ENCODE data around the gene GPRC5D. TPM values are rescaled to one million over a fixed set of nuclear protein-coding genes. Genes with fewer than 3 reads are reported as not detected.

The GPRC5D gene
- polyA plus RNA-seq, 1 donor (not counting 4 experiments of a cell fraction or from before 2014, with no cell fraction given), result 0.08 TPM

- Histone ChIP-seq H3K9me3 (ENCODE audit: control insufficient read depth, low read depth, low read length) (no peaks in the 10 kb centered on the region), H3K27ac (ENCODE audit: control insufficient read depth, insufficient read depth, low read length) (no peak overlapping the region), H2AFZ (ENCODE audit: control insufficient read depth, low read length) (no peak overlapping the region), H3K79me2 (ENCODE audit: control insufficient read depth, insufficient read depth, low read length) (no peaks in the 10 kb centered on the region), H3K4me1 (ENCODE audit: control insufficient read depth, extremely low read depth, insufficient read depth, low read length) (no peaks in the 10 kb centered on the region), H3K9me1 (ENCODE audit: control insufficient read depth, extremely low read depth, insufficient read depth, low read length) (no peaks in the 10 kb centered on the region), H3K4me2 (ENCODE audit: control insufficient read depth, extremely low read depth, insufficient read depth, low read depth, low read length) (no peak overlapping the region), H3K36me3 (ENCODE audit: control insufficient read depth in 2 of 2, extremely low read depth in 1 of 2, insufficient read depth in 2 of 2, low read length in 2 of 2) (peaks cover 11 to 17% of the 10 kb centered on the region in 2 experiments), H4K20me1 (ENCODE audit: control insufficient read depth, extremely low read depth, insufficient read depth, low read length) (no peaks in the 10 kb centered on the region), H3K4me3 (ENCODE audit: control insufficient read depth in 2 of 3, extremely low read depth in 1 of 3, insufficient read depth in 2 of 3, low read depth in 1 of 3, low read length in 3 of 3) (no peak overlapping the region), H3K9ac (ENCODE audit: control insufficient read depth, extremely low read depth, insufficient read depth, low read length) (no peak overlapping the region), H3K27me3 (ENCODE audit: control insufficient read depth, extremely low read depth, insufficient read depth, low read length) (no peaks in the 10 kb centered on the region)
- FAIRE-seq (no peak), DNase-seq (ENCODE audit: low read depth, low spot score) (no peak)
- TF ChIP-seq, protein P1, sequence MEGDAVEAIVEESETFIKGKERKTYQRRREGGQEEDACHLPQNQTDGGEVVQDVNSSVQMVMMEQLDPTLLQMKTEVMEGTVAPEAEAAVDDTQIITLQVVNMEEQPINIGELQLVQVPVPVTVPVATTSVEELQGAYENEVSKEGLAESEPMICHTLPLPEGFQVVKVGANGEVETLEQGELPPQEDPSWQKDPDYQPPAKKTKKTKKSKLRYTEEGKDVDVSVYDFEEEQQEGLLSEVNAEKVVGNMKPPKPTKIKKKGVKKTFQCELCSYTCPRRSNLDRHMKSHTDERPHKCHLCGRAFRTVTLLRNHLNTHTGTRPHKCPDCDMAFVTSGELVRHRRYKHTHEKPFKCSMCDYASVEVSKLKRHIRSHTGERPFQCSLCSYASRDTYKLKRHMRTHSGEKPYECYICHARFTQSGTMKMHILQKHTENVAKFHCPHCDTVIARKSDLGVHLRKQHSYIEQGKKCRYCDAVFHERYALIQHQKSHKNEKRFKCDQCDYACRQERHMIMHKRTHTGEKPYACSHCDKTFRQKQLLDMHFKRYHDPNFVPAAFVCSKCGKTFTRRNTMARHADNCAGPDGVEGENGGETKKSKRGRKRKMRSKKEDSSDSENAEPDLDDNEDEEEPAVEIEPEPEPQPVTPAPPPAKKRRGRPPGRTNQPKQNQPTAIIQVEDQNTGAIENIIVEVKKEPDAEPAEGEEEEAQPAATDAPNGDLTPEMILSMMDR (optimal IDR thresholded peaks at IDR 0.05 in 1 of 3, IDR thresholded peaks at IDR 0.05 in 1 of 3, conservative IDR thresholded peaks at IDR 0.05 in 1 of 3; ENCODE audit: extremely low read depth in 1 of 3, insufficient read depth in 2 of 3, low read length in 3 of 3), result no peak
- dilution Hi-C loops (cut with MboI; ENCODE audit: extremely low pct_ligation_motif_present, low sequenced_read_pairs), result no loop called here
Observed at GRCh38 chr12:12987421-12987820, 35.5 kb upstream of the GPRC5D start.

GRCh38 chr12:12986775-12987331, 34.9 kb upstream of the GPRC5D start:
- dilution Hi-C loops (cut with MboI; ENCODE audit: extremely low pct_ligation_motif_present, low sequenced_read_pairs), result no loop called here
- Histone ChIP-seq H3K9ac (ENCODE audit: control insufficient read depth, extremely low read depth, insufficient read depth, low read length) (no peak overlapping the region), H3K79me2 (ENCODE audit: control insufficient read depth, insufficient read depth, low read length) (no peaks in the 10 kb centered on the region), H3K9me3 (ENCODE audit: control insufficient read depth, low read depth, low read length) (no peaks in the 10 kb centered on the region), H3K9me1 (ENCODE audit: control insufficient read depth, extremely low read depth, insufficient read depth, low read length) (no peaks in the 10 kb centered on the region), H3K4me1 (ENCODE audit: control insufficient read depth, extremely low read depth, insufficient read depth, low read length) (no peaks in the 10 kb centered on the region), H2AFZ (ENCODE audit: control insufficient read depth, low read length) (no peak overlapping the region), H3K27me3 (ENCODE audit: control insufficient read depth, extremely low read depth, insufficient read depth, low read length) (no peaks in the 10 kb centered on the region), H4K20me1 (ENCODE audit: control insufficient read depth, extremely low read depth, insufficient read depth, low read length) (no peaks in the 10 kb centered on the region), H3K4me3 (ENCODE audit: control insufficient read depth in 2 of 3, extremely low read depth in 1 of 3, insufficient read depth in 2 of 3, low read depth in 1 of 3, low read length in 3 of 3) (no peak overlapping the region), H3K4me2 (ENCODE audit: control insufficient read depth, extremely low read depth, insufficient read depth, low read depth, low read length) (no peak overlapping the region), H3K27ac (ENCODE audit: control insufficient read depth, insufficient read depth, low read length) (no peak overlapping the region), H3K36me3 (ENCODE audit: control insufficient read depth in 2 of 2, extremely low read depth in 1 of 2, insufficient read depth in 2 of 2, low read length in 2 of 2) (peaks cover 11 to 17% of the 10 kb centered on the region in 2 experiments)
- FAIRE-seq (no peak), DNase-seq (ENCODE audit: low read depth, low spot score) (no peak)
- no peak for TF ChIP-seq EZH2 (IDR thresholded peaks at IDR 0.05; ENCODE audit: low read length)
- TF ChIP-seq, protein P1 (optimal IDR thresholded peaks at IDR 0.05 in 1 of 3, IDR thresholded peaks at IDR 0.05 in 1 of 3, conservative IDR thresholded peaks at IDR 0.05 in 1 of 3; ENCODE audit: extremely low read depth in 1 of 3, insufficient read depth in 2 of 3, low read length in 3 of 3), result no peak
